Uterus (tissue), 4 donors: ENCODE data around the gene LRBA. TPM values are rescaled to one million over a fixed set of nuclear protein-coding genes. Genes with fewer than 3 reads are reported as not detected.

Source experiments
- DNase-seq, 2 donors: peaks; one replicate each; pipeline ENCODE4 v3.0.0-alpha.2; 2019 to 2020
- H3K27ac ChIP-seq, 2 donors: fragments of 200-600 bp; sonication (generic); 1 replicate in 1 of 2; 2 replicates in 1 of 2; pipeline ENCODE4 v1.5.1; 2016 to 2018
- H3K27me3 ChIP-seq, 2 donors: fragments of 200-600 bp; sonication (generic); one replicate each; pipeline ENCODE4 v1.5.1; 2018 to 2019; ENCODE audit warnings: control low read depth in 1 of 2
- H3K36me3 ChIP-seq, 2 donors: fragments of 200-600 bp; sonication (generic); one replicate each; pipeline ENCODE4 v1.5.1; 2019; ENCODE audit warnings: control low read depth in 1 of 2
- H3K4me1 ChIP-seq, 2 donors: fragments of 200-600 bp; sonication (generic); one replicate each; pipeline ENCODE4 v1.5.1; 2018 to 2019; ENCODE audit warnings: control low read depth in 1 of 2
- H3K4me3 ChIP-seq, 2 donors: fragments of 200-600 bp; sonication (generic); 1 replicate in 1 of 2; 2 replicates in 1 of 2; pipeline ENCODE4 v1.5.1; 2018 to 2019; ENCODE audit warnings: mild to moderate bottlenecking in 1 of 2
- H3K9me3 ChIP-seq, 2 donors: fragments of 200-600 bp; sonication (generic); one replicate each; pipeline ENCODE4 v1.5.1; 2019; ENCODE audit warnings: control low read depth in 1 of 2
- CTCF ChIP-seq, 4 experiments: fragments of 200-600 bp in 2 of 4; fragments of 450-650 bp in 2 of 4; sonication (generic) in 2 of 4; IDR thresholded peaks; one replicate each; pipeline ENCODE4 v1.5.1; 2016 to 2019; ENCODE audit warnings: antibody characterized with exemption in 4 of 4, mild to moderate bottlenecking in 2 of 4, moderate library complexity in 1 of 4
- POLR2A ChIP-seq, 2 donors: fragments of 450-650 bp; IDR thresholded peaks; one replicate each; pipeline ENCODE4 v1.6.1; 2016; ENCODE audit warnings: antibody characterized with exemption in 2 of 2, mild to moderate bottlenecking in 1 of 2, moderate library complexity in 1 of 2
- intact Hi-C: fragments of 100-400 bp; cut with DNase I; formaldehyde crosslinking; loops from one replicate; pipeline ENCODE4 v1.15.1; 2023; ENCODE audit warnings: low total_unique reads
- total RNA-seq, 4 donors: library from RNA; depleted of rRNA in 3 of 4; stranded (reverse); fragments of >200 nt in 3 of 4; gene quantifications; one replicate each; pipeline versions ENCODE4 v1.1.0 to v1.2.4, GENCODE V29; 2014 to 2023
- donor health status: DM: yes; HTN: yes; CAD: no.

The LRBA gene
- total RNA-seq, 4 donors from 2014 or later: 32.0 to 126 (median 41.7) TPM

DNA sequence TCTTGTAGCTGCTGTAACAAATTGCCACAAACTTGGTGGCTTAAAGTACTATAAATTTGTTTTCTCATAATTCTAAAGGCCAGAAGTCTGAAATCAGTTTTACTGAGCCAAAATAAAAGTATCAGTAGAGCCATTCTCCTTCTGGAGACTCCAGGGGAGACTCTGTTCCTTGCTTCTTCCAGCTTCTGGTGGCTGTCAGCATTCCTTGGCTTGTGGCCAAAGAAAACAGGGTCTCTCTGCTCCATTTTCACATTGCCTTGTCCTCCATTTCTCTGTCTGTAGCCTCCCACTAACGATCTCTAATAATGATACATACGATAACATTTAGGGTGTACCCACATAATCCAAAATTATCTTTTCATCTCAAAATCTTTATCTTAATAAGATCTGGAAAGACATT, 232.8 kb downstream of the LRBA start:
- no peaks in the 10 kb centered on the region for H3K4me1 ChIP-seq
- no peaks in the 10 kb centered on the region for H3K27me3 ChIP-seq
- no peaks in the 10 kb centered on the region for H3K36me3 ChIP-seq
- H3K27ac ChIP-seq: no peak overlapping the region
- H3K9me3 ChIP-seq: no peaks in the 10 kb centered on the region
- H3K4me3 ChIP-seq: no peak overlapping the region
- TF ChIP-seq CTCF (IDR thresholded peaks at IDR 0.05): no peak
- TF ChIP-seq POLR2A (IDR thresholded peaks at IDR 0.05): no peak
- intact Hi-C loops: no loop called here
- DNase-seq: no peak

DNA sequence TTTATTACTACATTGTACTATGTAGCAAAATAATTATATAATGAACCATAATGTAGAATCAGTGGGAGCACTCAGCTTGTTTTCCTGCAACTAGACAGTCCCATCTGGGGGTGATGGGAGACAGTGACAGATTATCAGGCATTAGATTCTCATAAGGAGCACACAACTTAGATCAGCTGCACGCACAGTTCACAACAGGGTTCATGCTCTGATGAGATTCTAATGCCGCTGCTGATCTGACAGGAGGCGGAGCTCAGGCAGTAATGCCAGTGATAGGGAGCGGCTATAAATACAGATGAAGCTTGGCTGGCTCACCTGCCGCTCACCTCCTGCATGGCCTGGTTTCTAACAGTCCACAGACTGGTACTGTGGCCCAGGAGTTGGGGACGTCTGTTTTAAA, 233.9 kb downstream of the LRBA start:
- intact Hi-C loops: no loop called here
- Histone ChIP-seq H3K27ac (no peak overlapping the region), H3K4me1 (no peaks in the 10 kb centered on the region), H3K27me3 (no peaks in the 10 kb centered on the region), H3K36me3 (no peaks in the 10 kb centered on the region), H3K4me3 (no peak overlapping the region), H3K9me3 (no peaks in the 10 kb centered on the region)
- DNase-seq: no peak
- TF ChIP-seq POLR2A (IDR thresholded peaks at IDR 0.05) (no peak), CTCF (IDR thresholded peaks at IDR 0.05) (no peak)

GRCh38 chr4:150779707-150780106, 235.4 kb downstream of the LRBA start:
- intact Hi-C loops: no loop called here
- Histone ChIP-seq H3K27me3 (no peaks in the 10 kb centered on the region), H3K4me3 (no peak overlapping the region), H3K36me3 (no peaks in the 10 kb centered on the region), H3K27ac (no peak overlapping the region), H3K9me3 (no peaks in the 10 kb centered on the region), H3K4me1 (no peaks in the 10 kb centered on the region)
- DNase-seq: no peak
- TF ChIP-seq POLR2A (IDR thresholded peaks at IDR 0.05): no peak

DNA sequence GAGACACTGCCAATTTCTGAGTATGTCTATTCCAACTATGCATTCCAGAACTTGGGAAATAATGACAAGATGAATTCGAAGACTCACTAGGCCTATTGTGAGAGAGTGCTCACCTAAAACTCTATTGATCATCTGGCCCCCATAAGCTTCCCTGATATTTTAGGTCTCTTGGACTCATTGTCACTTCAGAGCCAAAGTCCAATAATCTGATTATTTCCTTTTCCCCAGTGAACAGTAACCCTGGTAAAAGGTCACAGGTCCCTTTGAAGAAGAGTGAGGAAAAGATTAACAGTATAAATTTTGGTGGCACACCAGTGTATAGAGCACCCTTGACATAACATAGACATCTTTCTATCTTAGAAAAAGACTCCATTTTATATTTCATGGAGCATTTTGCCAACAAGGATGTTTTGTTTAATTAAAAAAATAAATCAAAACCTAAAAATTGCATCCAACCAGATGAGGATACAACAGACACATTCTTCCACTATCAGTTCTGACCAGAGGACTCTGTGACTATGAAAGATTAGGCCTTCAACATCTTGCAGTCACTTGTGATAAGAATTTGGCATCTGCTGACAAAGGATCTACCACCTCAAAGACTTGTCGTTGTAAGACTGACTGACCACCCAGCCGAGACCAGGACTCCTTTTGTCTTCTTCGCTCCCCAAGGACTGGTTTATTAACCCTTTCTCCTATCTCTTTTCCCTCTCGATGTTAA, 241.2 kb downstream of the LRBA start:
- no peak overlapping the region for H3K4me3 ChIP-seq
- H3K27ac ChIP-seq: no peak overlapping the region
- no peak for DNase-seq
- no peaks in the 10 kb centered on the region for H3K9me3 ChIP-seq
- no peaks in the 10 kb centered on the region for H3K4me1 ChIP-seq
- H3K36me3 ChIP-seq: no peaks in the 10 kb centered on the region
- no peak for TF ChIP-seq POLR2A (IDR thresholded peaks at IDR 0.05)
- TF ChIP-seq CTCF (IDR thresholded peaks at IDR 0.05): no peak
- H3K27me3 ChIP-seq: no peaks in the 10 kb centered on the region
- intact Hi-C loops: no loop called here

DNA sequence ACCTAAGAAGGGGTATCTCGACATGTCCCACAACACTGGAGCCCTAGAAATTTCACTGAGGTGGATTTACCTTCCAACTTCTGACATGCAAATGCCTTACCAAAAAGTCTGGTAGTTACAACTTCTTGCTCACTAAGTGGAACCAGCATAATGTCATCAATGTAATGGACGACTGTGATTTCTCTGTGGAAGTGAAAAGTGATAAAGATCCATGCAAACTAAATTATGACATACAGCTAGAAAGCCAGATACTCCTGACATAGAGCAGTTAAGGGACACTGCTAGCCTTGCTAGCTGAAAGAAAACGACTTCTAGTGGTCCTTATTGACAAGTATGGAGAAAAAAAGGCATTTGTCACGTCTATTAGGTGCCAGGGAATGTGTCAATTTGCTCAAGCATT, 242.1 kb downstream of the LRBA start:
- no peaks in the 10 kb centered on the region for H3K9me3 ChIP-seq
- intact Hi-C loops: no loop called here
- no peaks in the 10 kb centered on the region for H3K27me3 ChIP-seq
- H3K36me3 ChIP-seq: no peaks in the 10 kb centered on the region
- TF ChIP-seq POLR2A (IDR thresholded peaks at IDR 0.05): no peak
- TF ChIP-seq CTCF (IDR thresholded peaks at IDR 0.05): no peak
- H3K27ac ChIP-seq: no peak overlapping the region
- no peak for DNase-seq
- no peaks in the 10 kb centered on the region for H3K4me1 ChIP-seq
- H3K4me3 ChIP-seq: no peak overlapping the region

GRCh38 chr4:150771382-150771781, 243.7 kb downstream of the LRBA start:
- Histone ChIP-seq H3K4me3 (no peak overlapping the region), H3K27ac (no peak overlapping the region), H3K36me3 (no peaks in the 10 kb centered on the region), H3K27me3 (no peaks in the 10 kb centered on the region), H3K9me3 (no peaks in the 10 kb centered on the region), H3K4me1 (no peaks in the 10 kb centered on the region)
- TF ChIP-seq CTCF (IDR thresholded peaks at IDR 0.05): no peak
- no peak for TF ChIP-seq POLR2A (IDR thresholded peaks at IDR 0.05)
- intact Hi-C loops: no loop called here
- no peak for DNase-seq
